ELF-1 (cell line): ENCODE data around the gene SYCP2L.

Source experiments
- DNase-seq: peaks from one replicate; pipeline ENCODE4 v3.0.0-alpha.2; 2016; ENCODE audit warnings: low read depth, low spot score

SYCP2L gene

GRCh38 chr6:11007715-11008608, 121.1 kb downstream of the SYCP2L start:
- DNase-seq = peak; percentile 51

- no peak for DNase-seq
Observed at GRCh38 chr6:11008821-11009220, 122.0 kb downstream of the SYCP2L start.

- peak; percentile 18 for DNase-seq
Observed at GRCh38 chr6:11009353-11009752, 122.5 kb downstream of the SYCP2L start.

- DNase-seq = peak; percentile 53
Observed at GRCh38 chr6:11011787-11012234, 125.0 kb downstream of the SYCP2L start.

- DNase-seq = no peak
Observed at GRCh38 chr6:11012295-11012754, 125.5 kb downstream of the SYCP2L start.

- DNase-seq = no peak
Observed at GRCh38 chr6:11012976-11013720, 126.3 kb downstream of the SYCP2L start.

GRCh38 chr6:11013721-11014070, 126.8 kb downstream of the SYCP2L start:
- no peak for DNase-seq

GRCh38 chr6:11015102-11015501, 128.2 kb downstream of the SYCP2L start:
- DNase-seq = no peak

- no peak for DNase-seq
Observed at GRCh38 chr6:11016452-11016851, 129.6 kb downstream of the SYCP2L start.

GRCh38 chr6:11017090-11017489, 130.2 kb downstream of the SYCP2L start:
- DNase-seq = no peak

- DNase-seq = no peak
Observed at GRCh38 chr6:11018225-11018624, 131.4 kb downstream of the SYCP2L start.

GRCh38 chr6:11021003-11021402, 134.2 kb downstream of the SYCP2L start:
- DNase-seq = no peak

- no peak for DNase-seq
Observed at GRCh38 chr6:11021714-11022113, 134.9 kb downstream of the SYCP2L start.

GRCh38 chr6:11023032-11023431, 136.2 kb downstream of the SYCP2L start:
- DNase-seq = no peak
